HL-60/S4 treated with phorbol 12-myristate 13-acetate at 8.2 ng/mL for 4 days and 3 days (cell line): ENCODE measurements around the gene SH3BP5.

Experiments used
- in situ Hi-C: fragments of 300-500 bp; cut with MboI; formaldehyde crosslinking; loops from 2 replicates; pipeline ENCODE4 v1.15.0; 2022; ENCODE audit warnings: low sequenced_read_pairs

SH3BP5 gene

GRCh38 chr3:15326037-15326436 lies 6.3 kb downstream of the SH3BP5 start:
- in situ Hi-C loops: no loop called here

- in situ Hi-C loops: no loop called here
These were observed 7.2 kb downstream of the SH3BP5 start for GRCh38 chr3:15325228-15325627.

- in situ Hi-C loops: no loop called here
These were observed 8.0 kb downstream of the SH3BP5 start for GRCh38 chr3:15324379-15324808.

- in situ Hi-C loops: no loop called here
These were observed 9.3 kb downstream of the SH3BP5 start for GRCh38 chr3:15323063-15323462.

GRCh38 chr3:15321349-15321748 lies 11.0 kb downstream of the SH3BP5 start:
- in situ Hi-C loops: no loop called here

GRCh38 chr3:15319575-15319974 lies 12.8 kb downstream of the SH3BP5 start:
- in situ Hi-C loops: no loop called here

- in situ Hi-C loops: no loop called here
These were observed 13.2 kb downstream of the SH3BP5 start for GRCh38 chr3:15319136-15319535.

GRCh38 chr3:15318661-15319060 lies 13.7 kb downstream of the SH3BP5 start:
- in situ Hi-C loops: no loop called here

GRCh38 chr3:15316998-15317435 lies 15.4 kb downstream of the SH3BP5 start:
- in situ Hi-C loops: no loop called here

GRCh38 chr3:15315003-15315402 lies 17.4 kb downstream of the SH3BP5 start:
- in situ Hi-C loops: no loop called here

GRCh38 chr3:15314276-15314675 lies 18.1 kb downstream of the SH3BP5 start:
- in situ Hi-C loops: no loop called here

GRCh38 chr3:15313461-15313860 lies 18.9 kb downstream of the SH3BP5 start:
- in situ Hi-C loops: no loop called here

- in situ Hi-C loops: no loop called here
These were observed 19.8 kb downstream of the SH3BP5 start for GRCh38 chr3:15312550-15312949.

GRCh38 chr3:15310491-15311370 lies 21.7 kb downstream of the SH3BP5 start:
- in situ Hi-C loops: no loop called here

- in situ Hi-C loops: no loop called here
These were observed 22.6 kb downstream of the SH3BP5 start for GRCh38 chr3:15309662-15310335.

- in situ Hi-C loops: no loop called here
These were observed 24.8 kb downstream of the SH3BP5 start for GRCh38 chr3:15307580-15307979.

- in situ Hi-C loops: no loop called here
These were observed 25.4 kb downstream of the SH3BP5 start for GRCh38 chr3:15306979-15307359.

- in situ Hi-C loops: no loop called here
These were observed 27.0 kb downstream of the SH3BP5 start for GRCh38 chr3:15305359-15305844.

- in situ Hi-C loops: no loop called here
These were observed 28.7 kb downstream of the SH3BP5 start for GRCh38 chr3:15303728-15304127.

- in situ Hi-C loops: no loop called here
These were observed 29.2 kb downstream of the SH3BP5 start for GRCh38 chr3:15303216-15303615.

- in situ Hi-C loops: no loop called here
These were observed 30.6 kb downstream of the SH3BP5 start for GRCh38 chr3:15301761-15302160.
